B cell (primary cell): ENCODE measurements around the gene IRF2BP1.

Experiments used
- EZH2 ChIP-seq: IDR thresholded peaks from 2 replicates; pipeline ENCODE4 v1.6.1; 2012; ENCODE audit warnings: borderline replicate concordance, low read depth, mild to moderate bottlenecking, moderate library complexity, low read length; ENCODE audit not compliant: insufficient read depth, poor library complexity, severe bottlenecking
- TF ChIP-seq, protein P1 (sequence below): fragments of 200-600 bp; IDR thresholded peaks from one replicate; pipeline ENCODE4 v1.8.0; 2022; ENCODE audit warnings: antibody characterized with exemption, mild to moderate bottlenecking

- TF ChIP-seq, protein P1, sequence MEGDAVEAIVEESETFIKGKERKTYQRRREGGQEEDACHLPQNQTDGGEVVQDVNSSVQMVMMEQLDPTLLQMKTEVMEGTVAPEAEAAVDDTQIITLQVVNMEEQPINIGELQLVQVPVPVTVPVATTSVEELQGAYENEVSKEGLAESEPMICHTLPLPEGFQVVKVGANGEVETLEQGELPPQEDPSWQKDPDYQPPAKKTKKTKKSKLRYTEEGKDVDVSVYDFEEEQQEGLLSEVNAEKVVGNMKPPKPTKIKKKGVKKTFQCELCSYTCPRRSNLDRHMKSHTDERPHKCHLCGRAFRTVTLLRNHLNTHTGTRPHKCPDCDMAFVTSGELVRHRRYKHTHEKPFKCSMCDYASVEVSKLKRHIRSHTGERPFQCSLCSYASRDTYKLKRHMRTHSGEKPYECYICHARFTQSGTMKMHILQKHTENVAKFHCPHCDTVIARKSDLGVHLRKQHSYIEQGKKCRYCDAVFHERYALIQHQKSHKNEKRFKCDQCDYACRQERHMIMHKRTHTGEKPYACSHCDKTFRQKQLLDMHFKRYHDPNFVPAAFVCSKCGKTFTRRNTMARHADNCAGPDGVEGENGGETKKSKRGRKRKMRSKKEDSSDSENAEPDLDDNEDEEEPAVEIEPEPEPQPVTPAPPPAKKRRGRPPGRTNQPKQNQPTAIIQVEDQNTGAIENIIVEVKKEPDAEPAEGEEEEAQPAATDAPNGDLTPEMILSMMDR: peak; percentile 73
- TF ChIP-seq EZH2: peak; percentile 69
Observed at GRCh38 chr19:45863840-45864628, 21.9 kb downstream of the IRF2BP1 start, which contains the start of gene FOXA3.
